Erythroblast (primary cell): ENCODE results near the gene PHRF1.

Source experiments
- DNase-seq, 2 experiments: peaks; one replicate each; lab custom pipeline; 2025; lab: John Stamatoyannopoulos, UW
- GATA1 ChIP-seq: IDR thresholded peaks from 2 replicates; pipeline ENCODE4 v1.6.1; 2011; ENCODE audit warnings: low read depth, mild to moderate bottlenecking, control low read depth, low read length, moderate library complexity
- POLR2A ChIP-seq: IDR thresholded peaks from 2 replicates; pipeline ENCODE4 v1.6.1; 2011; ENCODE audit warnings: mild to moderate bottlenecking, low read length

PHRF1 gene

GRCh38 chr11:578276-579035 lies 2.2 kb downstream of the PHRF1 start:
- TF ChIP-seq POLR2A (no peak), GATA1 (no peak)
- DNase-seq = no peak

- no peak for TF ChIP-seq POLR2A
- no peak for TF ChIP-seq GATA1
These were observed 3.7 kb downstream of the PHRF1 start for GRCh38 chr11:579830-580601.

GRCh38 chr11:581342-581741 lies 5.1 kb downstream of the PHRF1 start:
- no peak for DNase-seq
- TF ChIP-seq GATA1 (no peak), POLR2A (no peak)

More at GRCh38 chr11:579830-580601, 3.7 kb downstream of the PHRF1 start:
- DNase-seq = no peak

- no peak for DNase-seq
- no peak for TF ChIP-seq POLR2A
- no peak for TF ChIP-seq GATA1
These were observed 5.5 kb downstream of the PHRF1 start for GRCh38 chr11:581752-582151.

GRCh38 chr11:584287-584686 lies 8.0 kb downstream of the PHRF1 start:
- DNase-seq = no peak
- no peak for TF ChIP-seq POLR2A
- TF ChIP-seq GATA1 = no peak

- DNase-seq = no peak
- TF ChIP-seq GATA1 (no peak), POLR2A (no peak)
These were observed 10.4 kb downstream of the PHRF1 start for GRCh38 chr11:586376-587316.

- no peak for TF ChIP-seq GATA1
- TF ChIP-seq POLR2A = no peak
- no peak for DNase-seq
These were observed 11.3 kb downstream of the PHRF1 start for GRCh38 chr11:587546-587945.

GRCh38 chr11:587978-588380 lies 11.7 kb downstream of the PHRF1 start:
- TF ChIP-seq GATA1 = no peak
- no peak for TF ChIP-seq POLR2A
- DNase-seq = peak in 1 of 2 experiments; percentile 31

- DNase-seq = no peak
These were observed 13.5 kb downstream of the PHRF1 start for GRCh38 chr11:589798-590197.

GRCh38 chr11:590997-591396 lies 14.7 kb downstream of the PHRF1 start:
- DNase-seq = no peak
- TF ChIP-seq POLR2A (no peak), GATA1 (no peak)

More at GRCh38 chr11:589798-590197, 13.5 kb downstream of the PHRF1 start:
- TF ChIP-seq POLR2A = no peak
- no peak for TF ChIP-seq GATA1

- no peak for DNase-seq
- TF ChIP-seq GATA1 (no peak), POLR2A (no peak)
These were observed 16.2 kb downstream of the PHRF1 start for GRCh38 chr11:592501-592900.

- DNase-seq = no peak
- no peak for TF ChIP-seq POLR2A
- TF ChIP-seq GATA1 = no peak
These were observed 16.6 kb downstream of the PHRF1 start for GRCh38 chr11:592918-593317.

GRCh38 chr11:593347-593746 lies 17.1 kb downstream of the PHRF1 start:
- no peak for TF ChIP-seq POLR2A
- TF ChIP-seq GATA1 = no peak
- DNase-seq = no peak
